OCI-LY7 (cell line): Measurements from ENCODE around the gene REV3L. TPM values are rescaled to one million over a fixed set of nuclear protein-coding genes. Genes with fewer than 3 reads are reported as not detected.

ENCODE experiments used
- BruUV-seq: library from RNA; stranded (reverse); fragments of 400-500 nt; replicated peaks from 2 replicates; lab custom pipeline; 2021; lab: Mats Ljungman, UMichigan
- CTCF ChIA-PET: fragments of 300-600 bp; sonication (Branson Sonifier 250); formaldehyde crosslinking; loops from one replicate; lab custom pipeline; 2022; ENCODE audit warnings: antibody characterized with exemption; ENCODE audit not compliant: unreplicated experiment; lab: Charles Lee
- POLR2A ChIA-PET: fragments of 300-600 bp; sonication (Branson Sonifier 250); formaldehyde crosslinking; loops from one replicate; lab custom pipeline; 2022; ENCODE audit warnings: antibody characterized with exemption; lab: Charles Lee
- DNase-seq: peaks from one replicate; pipeline ENCODE4 v3.0.0-alpha.2; 2015; ENCODE audit warnings: low spot score
- H2AFZ ChIP-seq: fragments of 200-600 bp; sonication (generic), shearing (Covaris generic); 2 replicates; pipeline ENCODE4 v1.6.1; 2014; ENCODE audit warnings: mild to moderate bottlenecking, antibody characterized with exemption, low read length, moderate library complexity
- H3K27ac ChIP-seq: fragments of 200-600 bp; sonication (generic); 2 replicates; pipeline ENCODE4 v1.5.1; 2014; ENCODE audit warnings: mixed run types, low read depth, mild to moderate bottlenecking, moderate library complexity, low read length, inconsistent platforms; ENCODE audit not compliant: poor library complexity, severe bottlenecking
- H3K36me3 ChIP-seq: fragments of 200-600 bp; sonication (generic); 2 replicates; pipeline ENCODE4 v1.6.1; 2014; ENCODE audit warnings: mild to moderate bottlenecking, antibody characterized with exemption, low read length, moderate library complexity, mixed read lengths; ENCODE audit not compliant: insufficient read depth
- H3K4me1 ChIP-seq: fragments of 200-600 bp; sonication (generic); 2 replicates; pipeline ENCODE4 v1.5.1; 2014; ENCODE audit warnings: mild to moderate bottlenecking, low read length; ENCODE audit not compliant: insufficient read depth, poor library complexity, severe bottlenecking
- H3K4me2 ChIP-seq: fragments of 200-600 bp; sonication (generic); 2 replicates; pipeline ENCODE4 v1.6.1; 2014; ENCODE audit warnings: mild to moderate bottlenecking, low read length
- H3K4me3 ChIP-seq: fragments of 200-600 bp; sonication (generic); 2 replicates; pipeline ENCODE4 v1.5.1; 2014; ENCODE audit warnings: mild to moderate bottlenecking, low read depth, low read length; ENCODE audit not compliant: poor library complexity, severe bottlenecking
- H3K79me2 ChIP-seq: fragments of 200-600 bp; sonication (generic); 2 replicates; pipeline ENCODE4 v1.6.1; 2016; ENCODE audit warnings: low read depth, mild to moderate bottlenecking, low read length, moderate library complexity, mixed read lengths; ENCODE audit not compliant: insufficient read depth
- H3K9me2 ChIP-seq: fragments of 200-600 bp; sonication (generic); 2 replicates; pipeline ENCODE4 v1.6.1; 2016; ENCODE audit warnings: mild to moderate bottlenecking, low read length, mixed read lengths; ENCODE audit not compliant: insufficient read depth
- H3K9me3 ChIP-seq: fragments of 200-600 bp; sonication (generic); 2 replicates; pipeline ENCODE4 v1.6.1; 2014; ENCODE audit warnings: mild to moderate bottlenecking, mixed run types, low read length, mixed read lengths
- H4K20me1 ChIP-seq: fragments of 200-600 bp; sonication (generic); 2 replicates; pipeline ENCODE4 v1.6.1; 2014; ENCODE audit warnings: mild to moderate bottlenecking, antibody characterized with exemption, low read length, moderate library complexity, mixed read lengths; ENCODE audit not compliant: insufficient read depth
- CTCF ChIP-seq: fragments of 200-600 bp; sonication (generic); conservative IDR thresholded peaks from 2 replicates; pipeline ENCODE4 v1.5.1; 2014; ENCODE audit warnings: mild to moderate bottlenecking, antibody characterized with exemption, low read length, moderate library complexity, mixed read lengths
- EZH2phosphoT487 ChIP-seq: fragments of 200-600 bp; sonication (generic); IDR thresholded peaks from 2 replicates; pipeline ENCODE4 v1.6.1; 2018; ENCODE audit warnings: low read depth, borderline replicate concordance, mild to moderate bottlenecking, mixed run types, antibody characterized with exemption, low read length, moderate library complexity, mixed read lengths
- intact Hi-C: fragments of 100-400 bp; cut with micrococcal nuclease; formaldehyde crosslinking; loops from one replicate; pipeline ENCODE4 v1.10.0; 2022; ENCODE audit not compliant: unreplicated experiment
- total RNA-seq, 2 experiments: library from RNA; depleted of rRNA in 1 of 2; stranded (reverse); fragments of >200 nt in 1 of 2; shearing (Covaris generic) in 1 of 2; gene quantifications; 2 replicates each; pipeline ENCODE4 v1.2.3, GENCODE V29; 2014 to 2022

REV3L gene
- total RNA-seq, 2 experiments from 2014 or later, result 24.8 to 33.4 TPM

GRCh38 chr6:111441678-111442243, 41.3 kb downstream of the REV3L start:
- no peak overlapping the region for H3K4me3 ChIP-seq
- TF ChIP-seq CTCF (no peak), EZH2phosphoT487 (no peak)
- CTCF ChIA-PET, result no interaction called here
- POLR2A ChIA-PET, result no interaction called here
- no peak overlapping the region for H3K4me2 ChIP-seq
- no peak overlapping the region for H3K27ac ChIP-seq
- H3K9me3 ChIP-seq, result no peaks in the 10 kb centered on the region; the same call in 1 of the 2 replicates
- intact Hi-C loops, result no loop called here
- H3K36me3 ChIP-seq, result peaks cover 10% of the 10 kb centered on the region; the same call in 1 of the 2 replicates
- peaks cover 3% of the 10 kb centered on the region; the same call in 1 of the 2 replicates for H4K20me1 ChIP-seq
- no TSS peak for BruUV-seq
- H3K4me1 ChIP-seq, result peaks cover 3% of the 10 kb centered on the region
- peaks cover 77% of the 10 kb centered on the region for H3K79me2 ChIP-seq
- H3K9me2 ChIP-seq, result no peaks in the 10 kb centered on the region
- no peak for DNase-seq
- no peak overlapping the region for H2AFZ ChIP-seq

GRCh38 chr6:111439171-111439570, 43.8 kb downstream of the REV3L start:
- CTCF ChIA-PET, result no interaction called here
- H3K79me2 ChIP-seq, result peaks cover 78% of the 10 kb centered on the region
- H2AFZ ChIP-seq, result no peak overlapping the region

More at GRCh38 chr6:111439171-111439570, 43.8 kb downstream of the REV3L start:
- intact Hi-C loops, result no loop called here
- H3K36me3 ChIP-seq, result peaks cover 18% of the 10 kb centered on the region; the same call in 1 of the 2 replicates
- no peak overlapping the region for H3K4me2 ChIP-seq
- no peak for DNase-seq
- H3K27ac ChIP-seq, result no peak overlapping the region
- H3K4me3 ChIP-seq, result no peak overlapping the region
- no TSS peak for BruUV-seq
- no peaks in the 10 kb centered on the region for H3K9me2 ChIP-seq
- H3K4me1 ChIP-seq, result peaks cover 3% of the 10 kb centered on the region
- peaks cover 3% of the 10 kb centered on the region; the same call in 1 of the 2 replicates for H4K20me1 ChIP-seq
- peaks cover 18% of the 10 kb centered on the region for H3K9me3 ChIP-seq
- POLR2A ChIA-PET, result no interaction called here
- no peak for TF ChIP-seq CTCF
- TF ChIP-seq EZH2phosphoT487, result no peak
